ENCODE measurements around the gene BEND7.

The BEND7 gene

DNA sequence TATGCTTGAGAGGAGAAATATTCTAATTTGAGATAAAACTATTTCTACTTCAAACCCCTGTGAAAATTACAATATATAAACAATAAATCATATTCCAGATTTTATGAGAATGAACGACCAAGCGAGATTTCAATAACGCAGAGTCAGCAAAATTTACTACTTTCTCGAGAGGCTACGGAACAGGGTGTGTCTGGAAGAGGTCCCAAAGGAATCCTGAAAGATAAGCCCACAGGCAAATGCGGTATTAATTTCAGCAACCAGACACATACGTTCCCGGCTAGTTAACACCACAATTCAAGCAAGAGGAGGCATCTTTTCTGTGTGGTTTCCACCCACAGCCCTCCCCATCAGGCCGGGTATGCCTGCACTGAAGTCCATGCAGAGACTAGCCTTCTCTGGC lies 26.4 kb downstream of the BEND7 start:
- ChIA-PET POLR2A (ENCODE audit: low non-redundant PET) (no interaction called here), CTCF (interaction anchor here (0.7 kb wide), 1 partner anchor 263 kb away, joined by 3 read pairs; no protein-coding TSS in a partner anchor)
- TF ChIP-seq, protein P1, sequence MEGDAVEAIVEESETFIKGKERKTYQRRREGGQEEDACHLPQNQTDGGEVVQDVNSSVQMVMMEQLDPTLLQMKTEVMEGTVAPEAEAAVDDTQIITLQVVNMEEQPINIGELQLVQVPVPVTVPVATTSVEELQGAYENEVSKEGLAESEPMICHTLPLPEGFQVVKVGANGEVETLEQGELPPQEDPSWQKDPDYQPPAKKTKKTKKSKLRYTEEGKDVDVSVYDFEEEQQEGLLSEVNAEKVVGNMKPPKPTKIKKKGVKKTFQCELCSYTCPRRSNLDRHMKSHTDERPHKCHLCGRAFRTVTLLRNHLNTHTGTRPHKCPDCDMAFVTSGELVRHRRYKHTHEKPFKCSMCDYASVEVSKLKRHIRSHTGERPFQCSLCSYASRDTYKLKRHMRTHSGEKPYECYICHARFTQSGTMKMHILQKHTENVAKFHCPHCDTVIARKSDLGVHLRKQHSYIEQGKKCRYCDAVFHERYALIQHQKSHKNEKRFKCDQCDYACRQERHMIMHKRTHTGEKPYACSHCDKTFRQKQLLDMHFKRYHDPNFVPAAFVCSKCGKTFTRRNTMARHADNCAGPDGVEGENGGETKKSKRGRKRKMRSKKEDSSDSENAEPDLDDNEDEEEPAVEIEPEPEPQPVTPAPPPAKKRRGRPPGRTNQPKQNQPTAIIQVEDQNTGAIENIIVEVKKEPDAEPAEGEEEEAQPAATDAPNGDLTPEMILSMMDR (conservative IDR thresholded peaks at IDR 0.05; ENCODE audit: low read depth) = no peak
- H3K27ac ChIP-seq = no peak overlapping the region
- DNase-seq (ENCODE audit: low spot score) = no peak

GRCh38 chr10:13500201-13500600 lies 28.6 kb downstream of the BEND7 start:
- no peak overlapping the region for H3K27ac ChIP-seq
- CTCF ChIA-PET = no interaction called here
- POLR2A ChIA-PET (ENCODE audit: low non-redundant PET) = no interaction called here
- no peak for DNase-seq (ENCODE audit: low spot score)
- TF ChIP-seq, protein P1 (conservative IDR thresholded peaks at IDR 0.05; ENCODE audit: low read depth) = no peak

GRCh38 chr10:13499150-13499549 lies 29.7 kb downstream of the BEND7 start:
- no peak overlapping the region for H3K27ac ChIP-seq
- DNase-seq (ENCODE audit: low spot score) = no peak
- ChIA-PET POLR2A (ENCODE audit: low non-redundant PET) (no interaction called here), CTCF (interaction anchor here (0.6 kb wide), 1 partner anchor 12 kb away, joined by 4 read pairs; no protein-coding TSS in a partner anchor)
- TF ChIP-seq, protein P1 (conservative IDR thresholded peaks at IDR 0.05; ENCODE audit: low read depth) = no peak

DNA sequence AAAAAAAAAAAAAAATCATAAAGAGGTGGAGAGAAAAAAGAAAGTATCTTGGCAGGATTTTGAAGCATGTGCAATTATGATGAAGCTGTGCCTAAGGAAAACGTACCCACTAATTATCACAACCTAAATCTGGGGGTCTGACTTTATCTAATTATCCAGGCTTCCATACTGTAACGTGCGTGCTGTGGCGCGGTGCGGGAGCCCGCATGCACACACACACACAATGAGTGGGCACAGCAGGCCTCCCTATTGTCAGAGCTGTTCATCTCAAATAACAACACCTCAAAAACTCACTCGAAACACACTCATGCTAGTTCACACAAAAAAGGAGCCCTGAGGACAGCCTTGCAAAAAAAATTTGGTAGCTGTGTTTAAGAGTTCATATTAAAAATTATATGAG lies 31.9 kb downstream of the BEND7 start:
- H3K27ac ChIP-seq = no peak overlapping the region
- TF ChIP-seq, protein P1 (conservative IDR thresholded peaks at IDR 0.05; ENCODE audit: low read depth) = no peak
- no peak for DNase-seq (ENCODE audit: low spot score)
- CTCF ChIA-PET = interaction anchor here (0.6 kb wide), 1 partner anchor 11 kb away, joined by 3 read pairs; no protein-coding TSS in a partner anchor
- POLR2A ChIA-PET (ENCODE audit: low non-redundant PET) = no interaction called here

GRCh38 chr10:13496164-13496563 lies 32.6 kb downstream of the BEND7 start:
- POLR2A ChIA-PET (ENCODE audit: low non-redundant PET) = no interaction called here
- CTCF ChIA-PET = interaction anchor here (0.9 kb wide), 1 partner anchor 56 kb away, joined by 3 read pairs; no protein-coding TSS in a partner anchor
- no peak for DNase-seq (ENCODE audit: low spot score)

DNA sequence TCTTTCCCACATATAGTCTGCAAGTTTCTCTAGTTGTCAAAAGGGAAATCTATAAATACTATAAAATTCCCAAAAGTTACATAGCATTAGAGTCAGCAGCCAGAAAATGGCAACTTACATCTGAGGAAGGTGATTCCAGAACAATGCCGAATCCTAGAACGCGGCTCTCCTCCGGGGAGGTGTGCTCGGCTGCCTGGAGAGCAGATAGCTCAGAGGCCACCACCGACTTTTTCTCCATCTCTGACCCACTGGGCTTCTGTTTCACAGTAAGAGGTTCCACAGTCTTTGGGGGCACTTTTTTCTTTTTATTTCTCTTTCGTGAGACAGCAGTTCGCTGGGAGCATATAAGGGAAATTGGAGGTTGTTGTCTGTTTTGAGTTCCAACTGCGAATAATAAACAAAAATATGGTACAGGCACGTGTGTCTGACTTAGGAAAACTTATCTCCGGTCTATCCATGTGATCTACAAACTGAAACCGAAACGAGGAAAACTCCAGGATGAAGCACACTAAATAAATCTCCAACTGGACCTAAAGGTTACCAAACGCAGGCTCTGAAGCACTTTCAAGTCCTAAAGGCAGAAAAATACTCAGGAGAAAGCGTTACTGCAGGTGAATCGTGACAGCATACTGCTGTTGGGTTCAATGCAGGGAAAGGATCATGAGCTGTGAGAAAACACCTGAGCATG lies 36.2 kb downstream of the BEND7 start:
- H3K27ac ChIP-seq = no peak overlapping the region
- no peak for DNase-seq (ENCODE audit: low spot score)
- POLR2A ChIA-PET (ENCODE audit: low non-redundant PET) = no interaction called here
- CTCF ChIA-PET = no interaction called here
- TF ChIP-seq, protein P1 (conservative IDR thresholded peaks at IDR 0.05; ENCODE audit: low read depth) = no peak

More at GRCh38 chr10:13496164-13496563, 32.6 kb downstream of the BEND7 start:
- no peak overlapping the region for H3K27ac ChIP-seq
- TF ChIP-seq, protein P1 (conservative IDR thresholded peaks at IDR 0.05; ENCODE audit: low read depth) = no peak

Measured in RWPE1 (cell line).